Hematopoietic multipotent progenitor cell (in vitro differentiated cells): ENCODE data around the gene PFKP. TPM values are rescaled to one million over a fixed set of nuclear protein-coding genes. Genes with fewer than 3 reads are reported as not detected.
A peak's percentile ranks its signal among the peaks of the same experiment; 100 is the strongest.

Source experiments
- DNase-seq, 3 donors: peaks; one replicate each; pipeline ENCODE4 v3.0.0-alpha.2; 2011 to 2015; ENCODE audit warnings: low read depth in 2 of 3, low spot score in 2 of 3
- total RNA-seq: library from RNA; depleted of rRNA; stranded (reverse); fragments of >200 nt; gene quantifications from one replicate; pipeline ENCODE4 v1.2.3, GENCODE V29; 2012

PFKP gene
- total RNA-seq, 1 donor: 140 TPM

- DNase-seq: no peak
These were observed 43.7 kb downstream of the PFKP start for GRCh38 chr10:3110782-3111620.

- DNase-seq: no peak
These were observed 44.3 kb downstream of the PFKP start for GRCh38 chr10:3111621-3112163.

GRCh38 chr10:3113343-3113720 is 46.0 kb downstream of the PFKP start:
- no peak for DNase-seq

DNA sequence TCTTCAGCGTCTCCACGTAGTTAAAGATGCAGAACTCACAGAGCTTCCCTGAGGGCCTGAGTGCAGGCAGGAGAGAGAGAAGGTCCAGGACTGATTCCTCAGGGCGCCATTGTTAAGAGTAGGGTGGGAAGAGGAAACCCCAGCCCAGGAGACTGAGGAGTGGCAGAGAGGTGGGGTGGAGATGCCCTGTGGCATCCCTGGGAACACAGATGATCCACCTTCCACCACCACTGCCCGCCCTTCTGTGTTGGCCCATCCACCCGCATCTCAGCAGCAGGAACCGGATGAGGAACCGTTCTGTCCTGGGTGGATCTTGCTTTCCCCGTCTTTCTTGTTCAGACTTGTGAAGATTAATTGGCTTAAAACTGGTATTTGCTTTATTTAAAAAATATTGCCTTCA is 48.3 kb downstream of the PFKP start:
- DNase-seq: no peak

- DNase-seq: no peak
These were observed 49.3 kb downstream of the PFKP start for GRCh38 chr10:3116508-3117100.

- no peak for DNase-seq
These were observed 50.1 kb downstream of the PFKP start for GRCh38 chr10:3117486-3117885.

GRCh38 chr10:3118641-3119091 is 51.3 kb downstream of the PFKP start:
- no peak for DNase-seq

DNA sequence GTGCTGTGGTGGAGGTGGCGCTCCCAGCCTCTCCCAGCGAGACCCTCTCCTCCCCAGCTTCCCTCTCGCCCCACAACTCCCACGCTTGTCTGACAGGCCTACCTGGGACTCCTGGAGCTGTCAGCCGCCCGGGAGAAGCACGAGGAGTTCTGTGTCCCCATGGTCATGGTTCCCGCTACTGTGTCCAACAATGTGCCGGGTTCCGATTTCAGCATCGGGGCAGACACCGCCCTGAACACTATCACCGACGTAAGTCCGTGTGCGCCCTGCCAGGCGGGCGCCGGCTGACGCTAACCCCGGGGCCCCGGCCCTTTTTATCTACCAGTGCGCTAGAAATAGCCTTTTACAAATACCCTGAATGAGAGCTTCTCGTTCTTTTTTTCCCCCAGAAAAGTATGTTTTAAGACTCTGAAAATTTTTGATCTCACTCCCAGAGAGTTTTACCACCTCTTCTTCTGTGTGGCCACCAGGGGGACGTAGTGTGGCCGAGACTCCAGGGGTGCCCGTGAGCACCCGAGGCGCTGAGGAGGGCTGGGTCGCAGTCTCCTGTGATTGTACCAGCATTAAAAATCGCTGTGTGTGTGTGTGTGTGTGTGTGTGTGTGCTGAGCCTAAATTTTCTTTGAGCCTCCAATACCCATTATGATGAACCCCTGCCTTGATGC is 52.6 kb downstream of the PFKP start:
- DNase-seq: peak in 2 of 3 donors; percentile 24 to 48

- DNase-seq: no peak
These were observed 54.7 kb downstream of the PFKP start for GRCh38 chr10:3122034-3122433.

- no peak for DNase-seq
These were observed 55.3 kb downstream of the PFKP start for GRCh38 chr10:3122486-3123205.

DNA sequence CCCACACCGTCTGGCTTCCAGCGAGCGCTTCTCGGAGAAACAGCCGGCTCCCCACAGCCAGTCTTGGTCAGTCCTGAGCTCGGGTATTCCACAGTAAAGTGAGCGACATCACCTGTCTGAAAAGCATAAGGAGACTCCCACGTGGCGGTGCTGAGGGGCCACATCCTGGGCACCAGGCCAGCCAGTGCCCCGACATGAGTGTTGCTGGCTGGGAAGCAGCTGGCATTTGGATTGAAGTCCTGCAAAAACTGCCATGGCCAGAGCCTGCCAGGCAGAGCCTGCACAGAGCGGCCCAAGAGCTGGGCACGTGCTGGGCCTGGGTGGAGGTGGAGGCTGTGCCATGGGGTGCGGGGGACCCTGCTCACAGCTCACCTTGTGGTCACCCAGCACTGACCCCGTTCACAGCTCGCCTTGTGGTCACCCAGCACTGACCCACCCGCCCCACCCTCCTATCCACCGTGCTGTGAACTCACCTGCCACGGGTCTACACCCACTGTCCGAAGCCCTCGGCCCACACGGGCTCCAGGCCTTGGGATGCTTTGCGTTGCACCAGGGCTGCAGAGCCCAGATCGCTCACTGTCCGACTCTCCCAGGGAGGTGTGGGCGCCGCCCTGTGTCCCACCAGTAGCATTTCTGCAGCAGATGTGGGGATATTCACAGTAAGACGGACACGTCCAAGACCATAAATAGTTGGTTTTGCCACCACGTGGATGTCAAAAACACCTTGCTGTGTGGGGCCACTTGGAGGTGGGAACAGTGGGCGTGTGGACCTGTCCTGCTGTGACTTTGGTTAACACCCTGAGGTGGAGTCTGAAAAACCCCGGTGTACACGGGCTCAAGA is 56.4 kb downstream of the PFKP start:
- no peak for DNase-seq

DNA sequence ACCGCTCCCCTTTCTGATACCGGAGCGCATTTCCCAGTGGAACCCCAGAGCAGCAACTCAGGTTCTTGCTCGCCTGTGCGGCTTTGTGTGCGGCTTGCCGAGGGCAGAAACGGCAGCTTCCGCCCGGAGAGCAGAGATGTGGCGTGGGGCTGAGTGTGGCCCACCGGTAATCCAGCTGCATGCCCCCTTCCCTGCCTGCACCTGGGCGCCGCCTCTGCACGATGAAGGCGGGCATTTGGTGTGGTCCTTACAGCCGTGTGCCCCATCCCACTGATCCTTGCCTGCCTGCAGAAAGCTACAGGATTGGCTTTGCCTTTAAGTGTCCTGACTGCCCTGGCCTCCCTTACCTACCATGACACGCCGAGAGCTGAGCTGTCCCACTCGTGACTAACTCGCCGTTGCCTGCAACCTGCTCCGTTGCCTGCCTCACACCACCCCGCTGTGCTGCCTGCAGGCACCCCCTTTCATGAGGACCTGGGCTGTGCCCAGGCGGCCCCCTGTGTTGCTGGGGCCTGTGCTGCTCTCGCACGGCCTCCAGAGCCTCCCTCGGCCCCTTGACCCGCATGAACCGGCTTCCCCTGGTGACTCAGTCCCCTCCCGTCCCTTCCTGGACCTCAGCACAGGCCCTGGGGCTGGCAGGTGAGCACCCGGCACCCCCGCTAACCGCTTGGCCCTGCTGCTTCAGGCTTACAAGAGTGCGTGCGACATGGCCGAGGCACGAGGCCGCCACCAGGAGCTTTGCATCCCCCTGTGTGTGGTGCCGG is 57.2 kb downstream of the PFKP start:
- no peak for DNase-seq

GRCh38 chr10:3125527-3126170 is 58.3 kb downstream of the PFKP start:
- DNase-seq: no peak

- no peak for DNase-seq
These were observed 58.9 kb downstream of the PFKP start for GRCh38 chr10:3126249-3126648.

DNA sequence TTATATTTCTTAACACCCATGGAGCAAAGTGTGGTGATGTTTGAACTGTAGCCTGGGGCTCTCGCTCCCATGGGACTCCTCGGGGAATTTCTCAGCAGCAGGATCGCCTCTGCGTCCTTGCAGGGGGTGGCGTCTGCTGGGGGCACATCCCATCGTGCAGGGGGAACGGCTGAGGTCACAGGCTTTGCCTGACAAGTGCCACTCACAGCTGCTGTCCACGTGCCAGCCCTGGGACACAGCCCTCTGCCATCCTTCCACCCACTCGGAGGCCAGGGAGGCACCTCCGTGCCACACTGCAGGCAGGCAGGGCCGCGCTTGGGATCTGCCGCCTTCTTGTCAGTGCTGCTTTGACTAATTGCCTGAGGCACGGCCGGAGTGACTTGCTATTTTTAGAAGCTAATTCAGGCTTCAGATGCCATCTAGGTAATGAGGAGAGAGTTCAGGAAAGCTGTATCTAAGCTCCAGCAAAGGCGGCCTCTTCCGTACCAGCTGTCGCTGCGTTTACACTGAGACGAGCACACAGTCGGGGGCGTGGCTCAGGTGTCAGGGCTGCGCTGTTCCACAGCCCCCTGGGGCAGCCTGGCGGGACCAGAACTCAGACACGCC is 59.5 kb downstream of the PFKP start:
- no peak for DNase-seq

- DNase-seq: no peak
These were observed 60.6 kb downstream of the PFKP start for GRCh38 chr10:3127921-3128320.

DNA sequence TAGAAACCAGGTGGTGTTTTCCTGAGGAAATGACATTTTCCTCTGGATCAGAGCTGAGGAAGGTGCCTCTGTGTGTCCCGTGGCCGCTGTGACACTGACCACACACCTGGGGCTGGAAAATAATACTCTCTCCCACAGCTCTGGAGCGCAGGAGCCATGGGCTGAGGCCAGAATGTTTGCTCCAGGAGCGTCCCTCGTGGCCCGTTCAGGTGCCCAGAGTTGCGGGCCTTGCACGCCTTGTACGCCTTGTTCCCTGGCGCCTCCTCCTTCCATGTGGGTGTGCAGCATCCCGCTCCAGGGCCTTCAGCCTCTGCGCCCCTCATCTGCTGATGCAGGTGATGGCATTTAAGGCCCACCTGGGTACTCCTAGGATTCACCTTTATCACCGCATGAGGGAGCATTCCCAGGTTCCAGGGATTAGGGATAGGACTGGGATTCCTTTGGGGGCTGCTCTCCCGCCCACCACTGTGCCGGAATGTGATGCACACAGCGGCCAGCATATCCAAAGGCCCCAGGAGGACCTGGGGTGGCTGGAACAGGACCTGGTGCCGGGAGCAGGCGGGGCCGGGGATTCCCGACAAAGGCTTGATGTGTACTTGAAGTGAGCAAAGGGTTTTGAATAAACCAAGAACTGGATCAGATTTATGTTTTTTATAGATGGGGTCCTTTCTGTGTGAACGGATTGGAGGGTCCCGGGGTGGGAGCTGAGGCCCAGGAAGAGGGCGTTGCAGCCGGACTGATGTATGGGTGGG is 61.2 kb downstream of the PFKP start:
- no peak for DNase-seq
